SKM-1 treated with dmso at 0.1 percent for 144 hours (cell line): ENCODE data around the gene ARL13B.
A peak's percentile ranks its signal among the peaks of the same experiment; 100 is the strongest.
"Not testable (repeated sequence)": the region's sequence is repeated elsewhere in the genome, so short reads cannot be mapped to it uniquely, and the experiment has no call there.

ENCODE experiments used
- DNase-seq: peaks from one replicate; lab custom pipeline; 2025; ENCODE audit not compliant: unreplicated experiment; lab: John Stamatoyannopoulos, UW

ARL13B gene

GRCh38 chr3:93992207-93992606 lies 12.3 kb downstream of the ARL13B start:
- no peak for DNase-seq

DNA sequence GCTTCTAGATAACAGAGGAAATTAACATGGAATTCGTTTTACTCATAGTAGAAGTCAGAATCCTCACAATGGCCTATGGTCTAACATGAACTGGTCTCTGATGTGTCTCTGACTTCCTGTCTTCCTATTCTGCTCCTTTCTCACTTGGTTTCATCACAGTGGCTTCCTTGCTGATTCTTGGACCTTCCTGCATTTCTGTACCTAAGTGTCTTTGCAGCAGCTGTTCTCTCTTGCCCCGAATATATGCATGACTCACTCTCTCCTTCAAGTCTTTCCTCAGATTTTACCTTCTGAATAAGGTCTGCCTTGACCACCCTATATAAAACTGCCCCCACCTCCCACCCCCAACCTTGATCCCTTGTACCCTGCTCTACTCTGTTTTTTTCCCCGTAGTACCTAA lies 14.1 kb downstream of the ARL13B start:
- no peak for DNase-seq

DNA sequence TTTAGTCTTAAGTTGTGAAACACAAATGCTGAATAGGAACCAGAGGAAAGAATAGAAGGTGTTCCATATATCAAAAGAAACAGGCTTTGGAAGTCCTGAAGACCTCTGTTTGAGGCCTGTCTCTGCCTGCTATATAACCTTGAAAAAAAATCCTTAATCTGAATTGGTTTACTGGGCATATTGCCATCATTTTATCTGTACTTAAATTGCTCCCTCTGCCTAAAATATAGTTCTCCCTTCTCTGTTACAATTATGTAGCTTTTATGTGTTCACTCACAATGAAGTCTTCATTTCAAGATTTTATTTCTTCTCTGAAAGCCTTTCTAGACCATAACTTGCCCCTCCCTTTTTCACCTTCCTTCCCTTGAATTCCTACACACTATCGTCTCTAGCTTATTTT lies 21.2 kb downstream of the ARL13B start:
- no peak for DNase-seq

DNA sequence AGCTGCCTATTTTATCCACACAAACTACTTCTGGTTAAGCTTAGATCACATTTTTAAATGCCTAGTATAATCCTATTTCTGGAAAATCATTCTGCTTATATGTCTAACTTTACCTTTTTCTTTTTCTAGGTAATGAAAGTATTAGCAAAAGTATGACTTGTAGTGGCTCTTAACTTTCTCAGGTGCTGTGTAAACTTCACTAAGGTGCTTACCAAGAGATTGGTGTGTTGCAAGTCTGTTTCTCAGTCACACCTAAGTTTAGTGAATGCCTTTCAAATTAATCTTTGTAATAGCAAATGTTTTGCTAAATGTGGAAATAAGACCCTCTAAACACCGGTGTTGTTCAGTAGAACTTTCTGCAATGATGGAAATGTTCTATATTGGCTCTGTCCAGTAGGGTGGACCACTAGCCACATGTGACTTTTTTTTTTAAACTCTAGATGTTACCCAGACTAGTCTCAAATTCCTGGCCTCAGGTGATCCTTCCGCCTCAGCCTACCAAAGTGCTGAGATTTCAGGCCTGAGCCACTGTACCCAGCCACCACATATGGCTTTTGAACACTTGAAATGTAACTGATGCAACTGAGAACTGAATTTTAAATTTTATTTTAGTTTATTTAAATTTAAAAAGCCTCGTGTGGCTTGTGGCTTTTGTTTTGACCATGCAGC lies 22.0 kb downstream of the ARL13B start:
- DNase-seq, result no peak

GRCh38 chr3:94004301-94004910 lies 24.5 kb downstream of the ARL13B start:
- DNase-seq, result peak; percentile 41

DNA sequence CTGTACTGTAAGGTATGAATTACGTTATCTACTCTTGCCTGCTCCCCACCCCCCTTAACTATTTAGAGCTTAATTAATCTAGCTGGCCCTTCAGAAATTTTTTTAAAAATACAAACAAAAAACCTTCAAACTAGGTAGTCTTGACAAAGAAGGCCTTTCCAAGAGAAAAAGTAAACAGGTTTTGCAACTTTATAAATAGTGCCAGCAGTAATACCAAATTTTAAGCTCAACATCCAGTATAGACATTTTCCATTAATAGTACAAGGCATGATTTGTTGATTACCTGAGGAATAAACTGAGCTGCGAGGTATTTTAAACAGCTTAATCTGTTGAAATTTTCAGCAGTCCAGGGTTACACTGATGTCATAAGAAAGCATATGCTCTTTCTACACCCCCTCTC lies 28.3 kb downstream of the ARL13B start:
- DNase-seq, result no peak

DNA sequence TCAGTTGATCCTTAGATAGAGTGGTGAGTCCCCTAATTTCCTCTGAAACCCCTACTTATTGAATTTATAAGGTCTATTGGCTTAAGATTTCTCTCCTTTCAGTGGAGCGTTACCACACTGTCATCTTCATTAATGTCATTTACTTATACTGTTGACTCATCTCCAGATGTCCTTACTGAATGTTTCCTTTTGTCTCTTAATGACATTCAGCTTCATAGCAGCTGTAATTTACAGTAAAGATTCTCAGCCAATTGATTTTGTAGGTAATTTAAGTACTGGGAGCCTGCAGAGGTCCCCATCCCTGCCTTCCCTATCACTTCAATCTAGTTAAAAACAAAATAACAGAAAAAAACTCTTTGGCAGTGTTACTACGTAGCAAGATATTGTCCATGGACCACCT lies 29.7 kb downstream of the ARL13B start:
- DNase-seq, result no peak

- no peak for DNase-seq
These were observed 31.3 kb downstream of the ARL13B start for GRCh38 chr3:94011233-94011711.

DNA sequence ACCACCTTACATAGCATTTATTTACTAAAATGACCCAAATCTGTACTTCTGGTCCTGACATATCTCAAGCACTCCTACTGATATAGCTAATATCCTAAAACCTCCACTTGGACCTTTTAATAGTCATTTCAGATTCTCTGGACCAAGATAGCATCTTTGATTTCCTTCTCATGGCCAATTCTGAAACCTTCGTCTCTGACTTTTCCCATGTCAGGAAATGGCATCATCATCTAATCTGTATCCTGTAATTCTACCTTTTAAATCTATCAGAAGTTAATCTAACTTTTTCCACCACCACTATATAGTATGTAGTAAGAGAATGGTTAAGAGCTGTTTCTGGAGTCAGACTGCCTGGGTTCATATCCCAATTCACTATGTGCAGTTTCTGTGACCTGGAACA lies 32.2 kb downstream of the ARL13B start:
- no peak for DNase-seq

DNA sequence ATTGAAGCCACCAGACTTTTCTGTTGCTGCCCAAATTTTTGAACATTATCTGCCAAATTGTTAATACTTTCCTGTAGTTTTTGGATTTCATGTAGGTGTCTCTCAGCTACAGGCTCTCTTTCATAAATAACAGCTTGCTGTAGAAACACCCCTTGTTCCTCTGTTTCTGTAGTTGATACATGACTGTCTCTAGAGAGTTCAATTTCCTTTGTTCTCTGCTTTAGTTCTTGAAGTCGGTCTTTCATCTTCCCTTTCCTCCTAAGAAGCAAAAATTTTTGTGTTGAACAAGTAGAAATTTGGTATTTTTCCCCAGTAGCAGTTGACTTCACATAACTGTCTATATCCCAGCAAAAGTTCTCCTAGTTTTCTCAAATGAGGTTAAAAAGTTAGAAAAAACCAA lies 35.1 kb downstream of the ARL13B start:
- DNase-seq, result no peak

GRCh38 chr3:94019659-94020058 lies 39.7 kb downstream of the ARL13B start:
- DNase-seq, result no peak

DNA sequence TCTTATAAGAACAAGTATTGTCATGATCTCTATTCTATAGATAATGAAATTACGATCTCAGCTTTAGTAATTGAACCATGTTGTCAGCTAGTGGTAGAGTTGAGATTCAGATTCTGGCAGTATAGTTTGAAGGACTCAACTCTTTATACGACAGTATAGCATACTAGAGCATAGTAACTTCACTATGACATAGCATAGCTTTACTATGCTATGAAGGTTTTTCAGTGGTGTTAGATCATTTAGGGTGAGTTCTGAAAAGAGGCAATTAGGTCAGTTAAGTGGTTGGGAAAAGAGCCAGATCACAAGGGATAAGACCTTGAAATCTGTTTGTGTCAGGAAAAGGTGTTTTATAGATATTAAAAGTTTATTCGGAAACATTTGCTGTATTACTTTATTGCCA lies 40.3 kb downstream of the ARL13B start:
- no peak for DNase-seq

- no peak for DNase-seq
These were observed 44.4 kb downstream of the ARL13B start for GRCh38 chr3:94024385-94024784.

DNA sequence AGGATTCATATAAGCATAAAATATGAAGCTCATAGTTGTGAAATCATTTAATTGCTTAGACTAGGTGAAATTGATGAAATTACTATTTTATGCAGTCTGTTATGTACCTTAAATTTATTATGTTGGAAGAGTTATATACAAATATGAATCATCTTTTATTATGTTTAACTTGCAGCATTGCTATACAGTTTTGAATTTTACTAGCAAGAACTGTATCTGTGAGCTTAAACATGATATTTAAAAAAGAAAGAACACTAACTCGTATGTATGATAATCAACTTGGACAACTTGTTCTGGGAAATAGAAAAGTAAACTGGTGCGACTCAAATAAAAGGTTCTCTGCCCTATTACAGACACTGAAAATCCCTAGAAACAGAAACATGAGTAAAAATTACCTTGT lies 46.7 kb downstream of the ARL13B start:
- DNase-seq, result no peak

DNA sequence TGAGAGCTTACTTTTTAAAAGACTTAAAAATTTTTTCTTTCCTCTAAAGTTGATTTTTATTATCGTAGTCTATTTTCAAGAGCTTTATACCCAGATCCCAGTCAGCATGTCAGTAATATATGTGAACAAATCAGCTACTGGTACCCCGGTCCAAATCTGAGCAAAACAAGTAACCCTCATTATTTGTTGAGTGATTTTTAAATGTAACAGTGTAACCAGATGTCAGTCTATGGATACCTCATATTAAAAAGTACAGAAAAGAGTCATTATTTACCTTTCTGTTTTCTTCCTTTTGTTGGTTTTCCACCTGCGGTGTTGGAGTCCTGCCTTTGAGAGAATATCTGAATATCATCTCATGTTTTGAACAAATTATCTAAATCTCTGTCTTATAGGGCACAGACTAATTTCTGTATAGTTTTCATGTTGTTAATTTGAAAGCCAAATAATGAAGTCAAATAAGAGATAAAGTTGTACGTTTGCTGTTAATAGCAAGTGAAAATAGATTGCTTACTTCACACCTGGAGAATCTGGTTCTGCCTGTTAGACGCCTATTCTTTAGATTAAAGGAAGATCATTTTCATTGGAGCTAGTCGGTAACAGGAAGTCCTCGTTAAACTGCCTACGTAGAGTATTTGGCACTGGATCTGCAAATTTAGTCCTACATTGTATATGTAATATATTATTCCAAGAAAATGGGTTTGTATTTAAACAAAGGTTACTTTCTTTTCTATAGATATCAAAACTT lies 48.3 kb downstream of the ARL13B start, which contains the start of gene STX19:
Gene STX19 (minus strand): TSS at position 505 of the 745 bp plus-strand sequence. CDS start 13,328 bp downstream, outside the sequence.
- DNase-seq, result no peak

- DNase-seq, result peak; percentile 26
These were observed 57.1 kb downstream of the ARL13B start for GRCh38 chr3:94036909-94037507.

- DNase-seq, result no peak
These were observed 63.3 kb downstream of the ARL13B start for GRCh38 chr3:94043285-94043684.

DNA sequence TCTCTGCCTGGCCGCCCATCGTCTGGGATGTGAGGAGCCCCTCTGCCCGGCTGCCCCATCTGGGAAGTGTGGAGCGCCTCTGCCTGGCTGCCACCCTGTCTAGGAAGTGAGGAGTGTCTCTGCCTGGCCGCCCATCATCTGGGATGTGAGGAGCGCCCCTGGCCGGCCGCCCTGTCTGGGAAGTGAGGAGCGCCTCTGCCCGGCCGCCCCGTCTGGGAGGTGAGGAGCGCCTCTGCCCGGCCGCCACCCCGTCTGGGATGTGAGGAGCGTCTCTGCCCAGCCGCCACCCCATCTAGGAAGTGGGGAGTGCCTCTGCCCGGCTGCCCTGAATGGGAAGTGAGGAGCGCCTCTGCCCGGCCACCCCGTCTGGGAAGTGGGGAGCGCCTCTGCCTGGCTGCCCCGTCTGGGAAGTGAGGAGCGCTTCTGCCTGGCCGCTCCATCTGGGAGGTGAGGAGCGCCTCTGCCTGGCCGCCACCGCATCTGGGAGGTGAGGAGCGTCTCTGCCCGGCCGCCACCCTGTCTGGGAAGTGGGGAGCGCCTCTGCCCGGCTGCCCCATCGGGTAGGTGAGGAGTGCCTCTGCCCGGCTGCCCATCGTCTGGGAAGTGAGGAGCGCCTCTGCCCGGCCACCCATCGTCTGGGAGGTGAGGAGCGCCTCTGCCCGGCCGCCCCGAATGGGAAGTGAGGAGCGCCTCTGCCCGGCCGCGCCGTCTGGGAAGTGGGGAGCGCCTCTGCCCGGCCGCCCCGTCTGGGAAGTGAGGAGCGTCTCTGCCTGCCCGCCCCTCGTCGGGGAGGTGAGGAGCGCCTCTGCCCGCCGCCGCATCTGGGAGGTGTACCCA lies 64.4 kb downstream of the ARL13B start:
- not testable (repeated sequence) for DNase-seq

DNA sequence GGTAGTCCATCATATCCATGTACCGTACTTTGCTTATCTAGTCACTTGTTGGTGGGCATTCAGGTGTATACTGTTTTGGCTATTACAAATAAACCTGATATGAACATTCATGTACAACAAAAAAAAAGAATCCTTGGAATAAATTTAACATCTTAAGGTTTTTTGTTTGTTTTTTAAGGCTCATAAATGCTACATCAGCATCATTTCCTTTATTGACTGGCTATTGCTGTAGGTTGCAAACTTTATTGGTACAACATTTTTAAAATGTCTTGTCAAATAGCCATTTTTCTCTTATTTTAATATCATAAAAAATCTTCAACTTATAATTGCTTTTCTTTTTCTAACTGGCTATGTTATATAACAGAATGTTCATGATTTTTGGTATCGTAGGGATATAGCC lies 66.6 kb downstream of the ARL13B start:
- no peak for DNase-seq

DNA sequence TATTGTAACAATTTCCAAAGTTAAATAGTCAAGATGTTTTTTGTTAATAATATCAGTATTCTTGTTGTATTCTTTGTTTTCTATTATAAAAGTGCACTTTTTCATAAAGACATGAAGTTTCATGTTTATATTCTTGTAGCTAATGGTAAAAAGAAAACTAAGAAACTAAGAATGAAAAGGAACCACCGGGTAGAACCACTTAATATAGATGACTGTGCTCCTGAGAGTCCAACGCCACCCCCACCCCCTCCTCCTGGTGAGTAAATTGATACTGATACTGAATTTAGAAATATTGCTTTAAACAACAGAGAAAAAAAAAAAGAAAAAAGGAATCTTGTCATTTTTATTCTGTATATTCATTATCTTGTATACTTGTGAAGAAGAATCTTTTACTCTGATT lies 69.3 kb downstream of the ARL13B start:
- DNase-seq, result no peak

- DNase-seq, result no peak
These were observed 70.6 kb downstream of the ARL13B start for GRCh38 chr3:94050546-94050945.
